ENCODE data around the gene ECI1. TPM values are rescaled to one million over a fixed set of nuclear protein-coding genes. Genes with fewer than 3 reads are reported as not detected.

Gene ECI1
- total RNA-seq, 1 donor from 2014 or later = 50.9 TPM

DNA sequence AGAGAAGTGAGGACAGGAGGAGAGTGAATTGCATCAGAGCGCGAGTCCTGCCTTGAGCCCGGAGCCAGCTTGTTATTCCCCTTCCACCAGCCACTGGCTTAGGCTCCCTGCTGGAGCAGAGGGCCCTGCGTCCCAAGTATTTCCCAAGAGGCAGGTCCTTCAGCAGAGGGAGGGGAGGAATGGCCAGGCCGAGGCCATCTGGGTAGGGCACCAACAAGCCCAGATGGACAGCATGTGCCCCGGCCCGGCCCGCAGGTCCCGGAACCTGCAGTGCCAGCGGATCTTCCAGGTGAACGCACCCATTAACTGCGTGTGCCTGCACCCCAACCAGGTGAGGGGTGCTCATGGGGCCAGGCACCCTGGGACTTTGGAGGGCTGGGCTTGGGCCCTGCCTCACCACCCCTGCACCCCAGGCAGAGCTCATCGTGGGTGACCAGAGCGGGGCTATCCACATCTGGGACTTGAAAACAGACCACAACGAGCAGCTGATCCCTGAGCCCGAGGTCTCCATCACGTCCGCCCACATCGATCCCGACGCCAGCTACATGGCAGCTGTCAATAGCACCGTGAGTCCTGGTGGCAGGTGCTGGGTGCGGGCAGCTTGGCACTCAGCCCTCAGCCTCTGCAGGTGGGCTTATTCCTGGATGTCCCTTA is 44.5 kb downstream of the ECI1 start:
- H3K36me3 Mint-ChIP-seq (ENCODE audit: unreplicated experiment) = no peaks in the 10 kb centered on the region
- H3K27ac Mint-ChIP-seq (ENCODE audit: unreplicated experiment) = no peak overlapping the region
- DNase-seq = no peak
- H3K4me1 Mint-ChIP-seq (ENCODE audit: low read depth, unreplicated experiment) = peaks cover 8% of the 10 kb centered on the region
- H3K9me3 Mint-ChIP-seq (ENCODE audit: unreplicated experiment) = peaks cover 13% of the 10 kb centered on the region
- H3K4me3 Mint-ChIP-seq (ENCODE audit: unreplicated experiment) = peak overlapping the region; percentile 87
- TF ChIP-seq, protein P1, sequence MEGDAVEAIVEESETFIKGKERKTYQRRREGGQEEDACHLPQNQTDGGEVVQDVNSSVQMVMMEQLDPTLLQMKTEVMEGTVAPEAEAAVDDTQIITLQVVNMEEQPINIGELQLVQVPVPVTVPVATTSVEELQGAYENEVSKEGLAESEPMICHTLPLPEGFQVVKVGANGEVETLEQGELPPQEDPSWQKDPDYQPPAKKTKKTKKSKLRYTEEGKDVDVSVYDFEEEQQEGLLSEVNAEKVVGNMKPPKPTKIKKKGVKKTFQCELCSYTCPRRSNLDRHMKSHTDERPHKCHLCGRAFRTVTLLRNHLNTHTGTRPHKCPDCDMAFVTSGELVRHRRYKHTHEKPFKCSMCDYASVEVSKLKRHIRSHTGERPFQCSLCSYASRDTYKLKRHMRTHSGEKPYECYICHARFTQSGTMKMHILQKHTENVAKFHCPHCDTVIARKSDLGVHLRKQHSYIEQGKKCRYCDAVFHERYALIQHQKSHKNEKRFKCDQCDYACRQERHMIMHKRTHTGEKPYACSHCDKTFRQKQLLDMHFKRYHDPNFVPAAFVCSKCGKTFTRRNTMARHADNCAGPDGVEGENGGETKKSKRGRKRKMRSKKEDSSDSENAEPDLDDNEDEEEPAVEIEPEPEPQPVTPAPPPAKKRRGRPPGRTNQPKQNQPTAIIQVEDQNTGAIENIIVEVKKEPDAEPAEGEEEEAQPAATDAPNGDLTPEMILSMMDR (IDR thresholded peaks at IDR 0.05; ENCODE audit: partially characterized antibody, unreplicated experiment) = no peak
- peaks cover 10% of the 10 kb centered on the region for H3K27me3 Mint-ChIP-seq (ENCODE audit: unreplicated experiment)

DNA sequence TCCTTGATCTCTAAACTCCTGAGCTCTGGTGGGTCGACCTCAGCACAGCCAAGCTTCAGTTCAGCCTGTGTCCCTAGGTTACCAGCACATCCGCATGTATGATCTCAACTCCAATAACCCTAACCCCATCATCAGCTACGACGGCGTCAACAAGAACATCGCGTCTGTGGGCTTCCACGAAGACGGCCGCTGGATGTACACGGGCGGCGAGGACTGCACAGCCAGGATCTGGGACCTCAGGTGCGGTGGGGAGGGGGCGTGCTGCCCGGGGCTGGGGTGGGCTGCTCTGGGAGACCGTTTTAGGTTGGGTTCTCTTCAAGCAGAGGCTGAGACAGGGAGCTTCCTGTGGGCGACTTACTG is 45.0 kb downstream of the ECI1 start:
- H3K9me3 Mint-ChIP-seq (ENCODE audit: unreplicated experiment) = peaks cover 15% of the 10 kb centered on the region
- no peaks in the 10 kb centered on the region for H3K36me3 Mint-ChIP-seq (ENCODE audit: unreplicated experiment)
- no peak for DNase-seq
- H3K4me3 Mint-ChIP-seq (ENCODE audit: unreplicated experiment) = peak overlapping the region; percentile 87
- H3K4me1 Mint-ChIP-seq (ENCODE audit: low read depth, unreplicated experiment) = peaks cover 8% of the 10 kb centered on the region
- TF ChIP-seq, protein P1 (IDR thresholded peaks at IDR 0.05; ENCODE audit: partially characterized antibody, unreplicated experiment) = no peak
- peak overlapping the region; percentile 91 for H3K27ac Mint-ChIP-seq (ENCODE audit: unreplicated experiment)
- peaks cover 11% of the 10 kb centered on the region for H3K27me3 Mint-ChIP-seq (ENCODE audit: unreplicated experiment)

DNA sequence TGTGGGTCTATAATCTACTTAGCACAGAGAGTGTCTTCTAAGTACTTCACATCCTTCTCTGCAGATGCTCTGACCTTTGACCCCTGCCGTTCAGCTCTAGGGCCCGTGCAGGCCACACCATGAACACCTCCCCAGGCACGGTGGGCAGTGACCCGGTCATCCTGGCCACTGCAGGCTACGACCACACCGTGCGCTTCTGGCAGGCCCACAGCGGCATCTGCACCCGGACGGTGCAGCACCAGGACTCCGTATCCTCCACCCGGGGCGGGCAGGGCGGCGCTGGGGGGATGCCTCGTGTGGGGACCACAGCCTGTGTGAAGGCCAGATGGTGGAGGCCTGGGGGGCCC is 45.4 kb downstream of the ECI1 start:
- DNase-seq = peak; percentile 43
- Mint-ChIP-seq H3K4me3 (ENCODE audit: unreplicated experiment) (peak overlapping the region; percentile 80), H3K27ac (ENCODE audit: unreplicated experiment) (peak overlapping the region; percentile 64), H3K4me1 (ENCODE audit: low read depth, unreplicated experiment) (peaks cover 8% of the 10 kb centered on the region), H3K9me3 (ENCODE audit: unreplicated experiment) (peaks cover 15% of the 10 kb centered on the region), H3K36me3 (ENCODE audit: unreplicated experiment) (no peaks in the 10 kb centered on the region), H3K27me3 (ENCODE audit: unreplicated experiment) (peaks cover 11% of the 10 kb centered on the region)
- TF ChIP-seq, protein P1 (IDR thresholded peaks at IDR 0.05; ENCODE audit: partially characterized antibody, unreplicated experiment) = peak; percentile 3

DNA sequence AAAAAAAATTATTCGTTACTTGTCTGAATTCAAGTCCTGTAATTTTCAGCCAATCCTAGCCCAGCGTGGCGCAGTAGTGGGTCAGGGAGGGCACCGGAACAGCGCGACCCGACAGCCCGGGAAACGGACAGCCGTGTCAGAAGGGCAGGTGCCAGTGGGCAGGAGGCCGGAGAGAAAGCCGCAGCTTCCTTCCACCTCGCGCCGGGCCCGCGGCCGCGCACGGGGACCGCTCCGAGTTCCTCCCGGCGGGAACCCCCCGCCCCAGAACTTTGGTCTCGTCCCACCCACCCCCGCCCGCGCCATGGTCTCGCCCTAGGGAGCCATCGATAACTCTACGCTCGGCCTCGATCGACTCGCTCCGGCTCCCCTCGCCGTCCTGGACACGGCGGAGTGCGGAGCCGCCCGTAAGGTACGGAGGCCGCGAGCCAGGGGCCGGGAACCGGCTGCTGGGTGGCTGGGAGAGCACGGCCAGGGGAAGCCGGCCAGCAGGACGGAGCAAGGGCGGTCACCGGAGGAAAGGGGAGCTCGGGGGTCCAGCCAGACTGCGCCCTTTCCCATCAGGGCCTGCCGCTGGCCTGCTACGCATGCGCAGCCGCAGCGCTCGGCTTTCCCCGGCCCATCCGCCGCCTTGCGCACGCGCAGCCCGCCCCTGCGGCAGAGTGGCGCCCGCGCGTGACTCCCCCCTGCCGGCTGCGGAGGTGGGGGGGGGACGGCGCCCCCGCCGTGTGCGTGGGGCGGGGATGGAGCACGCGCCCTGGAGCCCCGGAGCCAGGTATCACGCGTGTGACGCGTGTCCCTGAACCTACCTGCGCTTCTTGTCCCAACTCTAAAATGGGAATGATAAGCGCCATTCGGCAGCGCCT is 46.1 kb downstream of the ECI1 start, which contains the start of gene MLST8:
MLST8 (plus strand) TSS at position 351 of the 863 bp plus-strand sequence. CDS start 632 bp downstream, outside the sequence.
- Mint-ChIP-seq H3K27me3 (ENCODE audit: unreplicated experiment) (peaks cover 15% of the 10 kb centered on the region), H3K27ac (ENCODE audit: unreplicated experiment) (peak within 1 kb of the TSS; percentile 91), H3K4me1 (ENCODE audit: low read depth, unreplicated experiment) (peaks cover 8% of the 10 kb centered on the region), H3K36me3 (ENCODE audit: unreplicated experiment) (peaks cover 2% of the 10 kb centered on the region), H3K9me3 (ENCODE audit: unreplicated experiment) (peaks cover 15% of the 10 kb centered on the region), H3K4me3 (ENCODE audit: unreplicated experiment) (peak within 1 kb of the TSS; percentile 87)
- TF ChIP-seq, protein P1 (IDR thresholded peaks at IDR 0.05; ENCODE audit: partially characterized antibody, unreplicated experiment) = peak; percentile 32
- DNase-seq = peak; percentile 85
